Measurements from ENCODE around the gene LSM14A. TPM values are rescaled to one million over a fixed set of nuclear protein-coding genes. Genes with fewer than 3 reads are reported as not detected.
"Not testable (repeated sequence)": the region's sequence is repeated elsewhere in the genome, so short reads cannot be mapped to it uniquely, and the experiment has no call there.

LSM14A gene
- total RNA-seq = 95.8 and 101 TPM in 2 replicates

DNA sequence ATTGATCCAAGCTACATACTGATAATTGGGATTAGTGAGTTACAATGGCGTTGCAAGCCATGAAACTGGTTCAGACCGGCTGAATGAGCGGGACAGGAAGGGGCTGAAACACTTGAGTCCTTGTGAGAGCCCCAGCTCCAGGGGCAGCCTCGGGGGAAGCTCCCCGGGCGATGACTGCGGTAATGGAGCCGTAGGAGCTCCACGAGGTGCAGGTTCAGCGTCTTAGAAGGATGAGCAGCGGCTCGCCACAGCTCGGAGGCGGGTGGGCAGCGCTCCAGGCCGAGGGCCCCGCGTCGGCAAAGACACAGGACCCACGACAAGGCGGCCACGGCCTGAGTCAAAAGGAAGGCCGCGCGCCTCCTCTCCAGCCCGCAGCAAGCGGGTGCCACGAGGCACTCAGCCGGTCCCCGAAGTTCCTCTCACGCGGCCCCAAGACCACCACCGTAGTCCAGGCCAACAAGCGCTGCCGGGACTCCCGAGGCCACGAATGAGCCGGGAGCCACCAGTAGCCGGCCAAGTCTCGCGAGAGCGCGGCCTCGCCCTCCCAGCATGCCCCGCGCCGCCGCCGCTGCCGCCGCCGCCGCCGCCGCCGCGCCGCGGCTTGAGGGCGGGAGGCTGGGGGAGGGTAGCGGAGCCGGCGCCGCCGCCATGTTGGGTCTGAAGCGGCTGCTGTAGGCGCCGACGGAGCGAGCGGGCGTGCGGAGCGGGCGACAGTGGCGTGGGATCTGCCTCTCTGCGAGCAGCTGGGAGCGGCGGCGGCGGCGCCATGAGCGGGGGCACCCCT, at the start of gene LSM14A:
Gene LSM14A (plus strand): TSS at position 628 of the 784 bp plus-strand sequence. CDS start 139 bp downstream, at position 767.
- peaks cover 10% of the 10 kb centered on the region for H3K27me3 Mint-ChIP-seq (ENCODE audit: low read depth)
- intact Hi-C loops (cut with micrococcal nuclease) = loop anchor here (1.0 to 10.0 kb wide), 5 partner anchors 38 to 1497 kb away; partner anchors contain the start of genes ANKRD27, RGS9BP, SCGB2B2 and ZNF302
- no peaks in the 10 kb centered on the region for H3K9me3 Mint-ChIP-seq
- peaks cover 23% of the 10 kb centered on the region for H3K4me1 Mint-ChIP-seq (ENCODE audit: low read depth)
- H3K36me3 Mint-ChIP-seq (ENCODE audit: low read depth) = peaks cover 31% of the 10 kb centered on the region
- H3K4me3 Mint-ChIP-seq (ENCODE audit: low read depth) = peak within 1 kb of the TSS; percentile 98
- DNase-seq (ENCODE audit: low spot score) = peak; percentile 91
- peak within 1 kb of the TSS; percentile 98 for H3K27ac Mint-ChIP-seq

DNA sequence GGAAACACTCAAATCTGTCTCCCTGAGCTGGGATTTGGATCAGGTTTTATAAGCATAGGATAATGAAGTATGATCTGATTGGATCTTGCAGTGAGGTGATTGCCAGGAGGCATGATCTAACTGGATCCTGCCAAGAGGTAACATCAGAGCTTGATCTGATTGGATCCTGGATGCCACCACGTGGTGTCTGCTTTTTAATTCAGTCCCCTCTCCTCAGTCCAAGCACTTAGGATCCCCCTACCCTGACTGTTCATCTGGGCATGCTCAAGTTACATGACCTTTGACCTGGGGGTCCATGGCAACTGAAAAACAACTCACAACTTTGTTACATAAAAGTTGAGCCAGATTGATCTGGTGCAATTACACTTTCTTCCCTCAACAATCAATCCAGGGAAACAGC, 47.5 kb upstream of the LSM14A start:
- DNase-seq (ENCODE audit: low spot score) = no peak
- intact Hi-C loops (cut with micrococcal nuclease) = no loop called here
- Mint-ChIP-seq H3K4me3 (ENCODE audit: low read depth) (no peak overlapping the region), H3K9me3 (no peaks in the 10 kb centered on the region), H3K27me3 (ENCODE audit: low read depth) (peaks cover 10% of the 10 kb centered on the region), H3K36me3 (ENCODE audit: low read depth) (no peaks in the 10 kb centered on the region), H3K27ac (no peak overlapping the region), H3K4me1 (ENCODE audit: low read depth) (peaks cover 1% of the 10 kb centered on the region)

DNA sequence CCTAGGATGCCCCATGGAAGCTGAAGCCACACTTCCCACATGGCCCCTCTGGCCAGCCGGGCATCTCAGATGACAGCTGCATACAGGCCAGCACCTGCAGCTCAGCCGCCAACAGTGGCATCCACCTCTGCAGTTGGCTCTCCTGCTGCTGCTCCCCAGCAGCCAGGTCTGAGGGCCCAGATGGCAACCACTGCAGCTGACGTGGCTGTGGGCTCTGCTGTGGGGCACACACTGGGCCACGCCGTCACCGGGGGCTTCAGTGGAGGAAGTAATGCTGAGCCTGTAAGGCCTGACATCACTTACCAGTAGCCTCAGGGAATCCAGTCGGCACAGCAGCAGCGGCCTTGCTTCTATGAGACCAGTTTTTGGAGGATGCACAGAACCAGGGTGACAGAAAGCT, 45.3 kb upstream of the LSM14A start:
- intact Hi-C loops (cut with micrococcal nuclease) = no loop called here
- Mint-ChIP-seq H3K4me3 (ENCODE audit: low read depth) (no peak overlapping the region), H3K27ac (no peak overlapping the region), H3K36me3 (ENCODE audit: low read depth) (no peaks in the 10 kb centered on the region), H3K9me3 (no peaks in the 10 kb centered on the region), H3K27me3 (ENCODE audit: low read depth) (peaks cover 9% of the 10 kb centered on the region), H3K4me1 (ENCODE audit: low read depth) (no peaks in the 10 kb centered on the region)
- no peak for DNase-seq (ENCODE audit: low spot score)

DNA sequence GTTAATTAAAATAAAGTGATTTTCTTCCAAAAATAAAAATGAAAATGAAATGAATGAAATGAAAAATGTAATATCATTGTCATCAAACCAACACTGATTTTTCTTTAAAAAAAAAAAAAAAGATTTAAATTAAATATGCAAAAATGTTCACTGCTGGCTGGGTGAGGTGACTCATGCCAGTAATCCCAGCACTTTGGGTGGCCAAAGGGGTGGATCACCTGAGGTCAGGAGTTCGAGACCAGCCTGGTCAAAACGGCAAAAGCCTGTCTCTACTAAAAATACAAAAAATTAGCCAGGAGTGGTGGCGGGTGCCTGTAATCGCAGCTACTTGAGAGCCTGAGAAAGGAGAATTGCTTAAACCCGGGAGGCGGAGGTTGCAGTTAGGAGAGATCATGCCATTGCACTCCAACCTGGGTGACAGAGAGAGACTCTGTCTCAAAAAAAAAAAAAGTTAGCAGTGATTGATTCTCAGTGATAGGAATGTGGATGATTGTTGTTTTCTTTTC, 44.6 kb upstream of the LSM14A start:
- no peak for DNase-seq (ENCODE audit: low spot score)
- H3K4me1 Mint-ChIP-seq (ENCODE audit: low read depth) = no peaks in the 10 kb centered on the region
- H3K4me3 Mint-ChIP-seq (ENCODE audit: low read depth) = no peak overlapping the region
- intact Hi-C loops (cut with micrococcal nuclease) = no loop called here
- no peaks in the 10 kb centered on the region for H3K9me3 Mint-ChIP-seq
- H3K36me3 Mint-ChIP-seq (ENCODE audit: low read depth) = no peaks in the 10 kb centered on the region
- H3K27me3 Mint-ChIP-seq (ENCODE audit: low read depth) = peaks cover 9% of the 10 kb centered on the region
- H3K27ac Mint-ChIP-seq = no peak overlapping the region

DNA sequence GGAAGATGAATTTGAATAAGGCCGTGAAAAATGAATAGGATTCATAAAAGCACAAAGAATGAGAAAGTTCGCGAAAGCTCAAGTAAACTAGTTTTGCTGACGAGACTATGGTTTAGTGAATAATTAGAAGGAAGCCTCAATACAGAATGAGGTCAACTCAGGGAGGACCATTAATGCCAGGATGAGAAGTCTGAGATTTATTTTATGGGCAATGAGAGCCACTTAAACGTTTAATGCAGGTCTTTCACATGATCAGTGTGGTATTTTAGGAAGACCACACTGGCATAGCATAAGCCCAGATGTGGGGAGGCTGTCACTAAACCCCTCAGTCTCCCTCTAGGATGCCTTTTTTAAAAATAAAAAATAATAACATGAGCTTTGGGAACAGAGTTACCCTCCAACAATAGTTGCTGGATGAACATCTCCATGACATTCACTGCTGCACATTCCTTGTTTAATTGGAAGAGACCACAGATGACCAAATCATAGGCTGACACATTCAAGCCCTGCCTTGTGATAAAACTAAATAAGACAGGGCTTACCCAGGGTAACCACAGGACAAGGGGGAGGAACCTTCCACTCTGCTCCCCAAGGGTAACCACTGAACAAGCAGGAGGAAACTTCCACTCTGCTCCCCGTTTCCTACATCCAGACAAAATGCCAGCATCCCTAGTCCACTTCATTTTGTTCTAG, 43.6 kb upstream of the LSM14A start:
- H3K9me3 Mint-ChIP-seq = no peaks in the 10 kb centered on the region
- no peaks in the 10 kb centered on the region for H3K36me3 Mint-ChIP-seq (ENCODE audit: low read depth)
- no peak overlapping the region for H3K27ac Mint-ChIP-seq
- H3K4me3 Mint-ChIP-seq (ENCODE audit: low read depth) = no peak overlapping the region
- no peaks in the 10 kb centered on the region for H3K4me1 Mint-ChIP-seq (ENCODE audit: low read depth)
- DNase-seq (ENCODE audit: low spot score) = no peak
- intact Hi-C loops (cut with micrococcal nuclease) = no loop called here
- peaks cover 5% of the 10 kb centered on the region for H3K27me3 Mint-ChIP-seq (ENCODE audit: low read depth)

DNA sequence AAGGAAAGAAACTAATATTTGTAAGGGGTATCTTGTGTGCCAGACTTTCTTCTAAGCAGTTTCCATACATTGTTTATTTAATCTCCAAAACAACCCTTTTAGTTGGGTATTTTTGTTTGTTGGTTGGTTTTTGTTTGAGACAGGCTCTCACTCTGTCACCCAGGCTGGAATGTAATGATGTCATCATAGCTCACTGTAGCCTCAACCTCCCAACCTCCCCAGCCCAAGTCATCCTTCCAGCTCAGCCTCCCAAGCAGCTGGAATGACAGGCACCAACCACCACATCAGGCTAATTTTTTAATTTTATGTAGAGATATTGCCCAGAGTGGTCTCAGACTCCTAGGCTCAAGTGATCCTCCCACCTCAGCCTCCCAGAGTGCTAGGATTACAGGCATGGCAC, 41.2 kb upstream of the LSM14A start:
- Mint-ChIP-seq H3K4me3 (ENCODE audit: low read depth) (no peak overlapping the region), H3K9me3 (no peaks in the 10 kb centered on the region), H3K27me3 (ENCODE audit: low read depth) (peaks cover 7% of the 10 kb centered on the region), H3K36me3 (ENCODE audit: low read depth) (no peaks in the 10 kb centered on the region), H3K27ac (no peak overlapping the region), H3K4me1 (ENCODE audit: low read depth) (peaks cover 10% of the 10 kb centered on the region)
- no peak for DNase-seq (ENCODE audit: low spot score)
- intact Hi-C loops (cut with micrococcal nuclease) = no loop called here

DNA sequence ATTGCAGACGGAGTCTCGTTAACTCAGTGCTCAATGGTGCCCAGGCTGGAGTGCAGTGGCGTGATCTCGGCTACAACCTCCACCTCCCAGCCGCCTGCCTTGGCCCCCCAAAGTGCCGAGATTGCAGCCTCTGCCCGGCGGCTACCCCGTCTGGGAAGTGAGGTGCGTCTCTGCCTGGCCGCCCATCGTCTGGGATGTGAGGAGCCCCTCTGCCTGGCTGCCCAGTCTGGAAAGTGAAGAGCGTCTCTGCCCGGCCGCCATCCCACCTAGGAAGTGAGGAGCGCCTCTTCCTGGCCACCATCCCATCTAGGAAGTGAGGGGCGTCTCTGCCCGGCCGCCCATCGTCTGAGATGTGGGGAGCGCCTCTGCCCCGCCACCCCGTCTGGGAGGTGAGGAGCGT, 40.2 kb upstream of the LSM14A start:
- H3K27me3 Mint-ChIP-seq (ENCODE audit: low read depth); H3K36me3 Mint-ChIP-seq (ENCODE audit: low read depth); H3K4me3 Mint-ChIP-seq (ENCODE audit: low read depth); H3K9me3 Mint-ChIP-seq; H3K27ac Mint-ChIP-seq; intact Hi-C loops (cut with micrococcal nuclease); DNase-seq (ENCODE audit: low spot score): not testable (repeated sequence)
- peaks cover 10% of the 10 kb centered on the region for H3K4me1 Mint-ChIP-seq (ENCODE audit: low read depth)

DNA sequence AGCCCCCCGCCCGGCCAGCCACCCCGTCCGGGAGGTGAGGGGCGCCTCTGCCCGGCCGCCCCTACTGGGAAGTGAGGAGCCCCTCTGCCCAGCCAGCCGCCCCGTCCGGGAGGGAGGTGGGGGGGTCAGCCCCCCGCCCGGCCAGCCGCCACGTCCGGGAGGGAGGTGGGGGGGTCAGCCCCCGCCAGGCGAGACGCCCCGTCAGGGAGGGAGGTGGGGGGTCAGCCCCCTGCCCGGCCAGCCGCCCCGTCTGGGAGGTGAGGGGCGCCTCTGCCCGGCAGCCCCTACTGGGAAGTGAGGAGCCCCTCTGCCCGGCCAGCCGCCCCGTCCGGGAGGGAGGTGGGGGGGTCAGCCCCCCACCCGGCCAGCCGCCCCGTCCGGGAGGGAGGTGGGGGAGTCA, 39.6 kb upstream of the LSM14A start:
- intact Hi-C loops (cut with micrococcal nuclease); H3K4me3 Mint-ChIP-seq (ENCODE audit: low read depth); H3K27ac Mint-ChIP-seq; H3K27me3 Mint-ChIP-seq (ENCODE audit: low read depth); H3K9me3 Mint-ChIP-seq; DNase-seq (ENCODE audit: low spot score); H3K36me3 Mint-ChIP-seq (ENCODE audit: low read depth): not testable (repeated sequence)
- H3K4me1 Mint-ChIP-seq (ENCODE audit: low read depth) = peaks cover 10% of the 10 kb centered on the region

DNA sequence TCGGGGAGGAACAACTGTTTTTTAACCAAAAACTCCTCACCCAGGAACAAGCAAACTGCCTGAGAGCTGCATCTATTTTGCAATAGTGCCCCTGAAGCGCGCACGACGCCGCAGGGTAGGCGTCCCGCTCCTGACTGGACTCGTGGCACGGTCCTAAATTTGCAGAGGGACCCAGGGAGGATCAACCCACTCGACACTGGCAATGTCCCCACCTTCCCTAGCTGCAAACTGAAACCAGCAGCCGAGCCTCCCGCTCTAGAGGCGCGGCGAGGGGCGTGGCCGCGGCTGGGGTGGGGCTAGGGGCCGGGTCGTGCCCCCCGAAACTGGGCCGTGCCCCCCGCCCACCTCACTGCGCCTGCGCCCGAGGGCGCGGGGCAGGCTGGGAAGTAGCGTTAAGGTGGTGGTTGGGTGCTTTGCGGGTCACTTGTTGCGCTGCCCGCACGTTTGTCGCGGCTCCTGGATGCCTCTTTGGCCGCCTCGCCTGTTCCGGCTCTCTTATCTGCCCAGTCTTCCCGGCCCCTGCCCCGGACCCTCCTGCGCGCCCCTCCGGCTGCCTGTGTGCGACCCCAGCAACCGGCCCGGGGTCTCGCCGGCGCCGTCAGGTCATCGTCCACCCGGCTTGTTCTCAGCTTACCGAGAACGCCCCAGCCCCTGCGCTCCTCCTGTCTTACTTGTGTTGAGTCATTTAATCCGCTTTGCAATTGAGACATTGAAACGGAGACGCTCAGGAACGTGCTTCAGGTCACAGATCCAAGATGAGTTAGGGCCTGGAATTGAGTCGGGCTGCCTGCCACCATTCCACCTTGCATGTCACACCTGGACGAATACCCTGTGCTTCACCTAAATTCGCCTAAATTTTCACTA, 37.9 kb upstream of the LSM14A start:
- peak overlapping the region; percentile 87 for H3K27ac Mint-ChIP-seq
- no peaks in the 10 kb centered on the region for H3K9me3 Mint-ChIP-seq
- intact Hi-C loops (cut with micrococcal nuclease) = loop anchor here (1.0 kb wide), 1 partner anchor 37 kb away; no protein-coding TSS in a partner anchor
- DNase-seq (ENCODE audit: low spot score) = peak; percentile 84
- no peaks in the 10 kb centered on the region for H3K36me3 Mint-ChIP-seq (ENCODE audit: low read depth)
- H3K4me3 Mint-ChIP-seq (ENCODE audit: low read depth) = peak overlapping the region; percentile 88
- H3K27me3 Mint-ChIP-seq (ENCODE audit: low read depth) = peaks cover 7% of the 10 kb centered on the region
- peaks cover 10% of the 10 kb centered on the region for H3K4me1 Mint-ChIP-seq (ENCODE audit: low read depth)

DNA sequence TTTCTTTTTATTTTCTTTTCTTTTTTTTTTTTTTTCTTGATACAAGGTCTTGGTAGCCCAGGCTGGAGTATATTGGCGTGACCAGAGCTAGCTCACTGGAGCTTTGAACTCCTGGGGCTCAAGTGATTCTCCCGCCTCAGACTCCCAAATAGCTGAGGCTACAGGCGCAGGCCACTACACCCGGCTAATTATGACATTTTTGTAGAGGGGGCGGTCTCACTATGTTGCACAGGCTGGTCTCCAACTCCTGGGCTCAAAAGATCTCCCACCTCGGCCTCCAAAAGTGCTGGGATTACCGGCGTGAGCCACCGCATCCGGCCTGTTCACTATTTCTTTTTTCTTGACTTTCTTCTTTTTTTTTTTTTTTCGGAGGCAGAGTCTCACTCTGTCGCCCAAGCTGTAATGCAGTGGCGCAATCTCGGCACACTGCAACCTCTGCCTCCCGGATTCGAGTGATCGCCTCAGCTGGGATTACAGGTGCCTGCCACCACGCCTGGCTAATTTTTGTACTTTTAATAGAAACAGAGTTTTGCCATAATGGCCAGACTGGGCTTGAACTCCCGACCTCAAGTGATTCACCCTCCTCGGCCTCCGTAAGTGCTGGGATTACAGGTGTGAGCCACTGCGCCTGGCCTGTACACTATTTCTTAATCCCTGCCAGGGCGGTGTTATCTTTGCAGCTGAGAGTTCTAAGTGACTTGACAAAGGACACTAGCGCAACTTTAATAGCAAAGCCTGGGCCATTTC, 37.1 kb upstream of the LSM14A start:
- intact Hi-C loops (cut with micrococcal nuclease) = no loop called here
- Mint-ChIP-seq H3K4me1 (ENCODE audit: low read depth) (peaks cover 10% of the 10 kb centered on the region), H3K36me3 (ENCODE audit: low read depth) (no peaks in the 10 kb centered on the region), H3K9me3 (no peaks in the 10 kb centered on the region), H3K27ac (peak overlapping the region; percentile 87), H3K27me3 (ENCODE audit: low read depth) (peaks cover 4% of the 10 kb centered on the region), H3K4me3 (ENCODE audit: low read depth) (peak overlapping the region; percentile 88)
- no peak for DNase-seq (ENCODE audit: low spot score)

DNA sequence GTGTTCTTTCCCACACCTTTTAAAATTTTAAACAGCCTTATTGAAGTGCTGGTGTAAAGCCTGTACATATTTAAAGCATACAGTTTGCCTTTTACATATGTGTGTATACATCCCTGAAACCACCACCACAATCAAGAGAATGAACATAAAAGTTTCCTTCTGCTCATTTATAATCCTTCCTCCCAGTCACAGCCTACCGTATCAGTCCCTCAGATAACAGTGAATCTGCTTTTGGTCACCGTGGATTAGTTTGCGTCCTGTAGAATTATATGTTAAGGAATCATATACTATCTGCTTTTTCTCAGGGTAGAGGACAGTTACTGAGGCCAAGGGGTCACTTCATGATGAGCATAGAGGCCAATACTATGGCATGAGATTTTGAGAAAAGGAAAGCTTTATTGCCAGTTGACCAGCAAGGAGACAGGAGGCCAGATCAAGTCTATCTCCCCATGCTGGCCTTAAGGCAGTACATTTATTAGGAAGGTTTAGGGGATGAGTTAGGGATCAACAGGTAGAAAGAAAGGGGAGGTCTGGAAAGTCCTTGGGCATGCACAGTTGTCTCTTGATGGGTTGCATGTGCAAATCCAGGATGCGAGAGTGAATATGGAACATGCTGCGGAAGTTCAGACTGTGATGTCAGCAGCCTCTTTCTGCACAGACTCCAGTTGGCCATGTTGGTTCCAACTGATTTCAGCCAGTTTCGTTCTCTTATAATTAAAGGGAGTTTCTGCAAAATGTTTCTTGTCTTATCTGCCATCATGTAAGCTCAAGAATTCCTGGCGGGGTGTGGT, 36.3 kb upstream of the LSM14A start:
- Mint-ChIP-seq H3K27me3 (ENCODE audit: low read depth) (peaks cover 6% of the 10 kb centered on the region), H3K4me3 (ENCODE audit: low read depth) (peak overlapping the region; percentile 88), H3K9me3 (no peaks in the 10 kb centered on the region), H3K4me1 (ENCODE audit: low read depth) (peaks cover 10% of the 10 kb centered on the region), H3K27ac (no peak overlapping the region), H3K36me3 (ENCODE audit: low read depth) (no peaks in the 10 kb centered on the region)
- DNase-seq (ENCODE audit: low spot score) = no peak
- intact Hi-C loops (cut with micrococcal nuclease) = no loop called here
